ENCODE data around the gene ADGRG3. TPM values are rescaled to one million over a fixed set of nuclear protein-coding genes. Genes with fewer than 3 reads are reported as not detected.

Gene ADGRG3
- total RNA-seq, 1 donor from 2014 or later, result not detected

DNA sequence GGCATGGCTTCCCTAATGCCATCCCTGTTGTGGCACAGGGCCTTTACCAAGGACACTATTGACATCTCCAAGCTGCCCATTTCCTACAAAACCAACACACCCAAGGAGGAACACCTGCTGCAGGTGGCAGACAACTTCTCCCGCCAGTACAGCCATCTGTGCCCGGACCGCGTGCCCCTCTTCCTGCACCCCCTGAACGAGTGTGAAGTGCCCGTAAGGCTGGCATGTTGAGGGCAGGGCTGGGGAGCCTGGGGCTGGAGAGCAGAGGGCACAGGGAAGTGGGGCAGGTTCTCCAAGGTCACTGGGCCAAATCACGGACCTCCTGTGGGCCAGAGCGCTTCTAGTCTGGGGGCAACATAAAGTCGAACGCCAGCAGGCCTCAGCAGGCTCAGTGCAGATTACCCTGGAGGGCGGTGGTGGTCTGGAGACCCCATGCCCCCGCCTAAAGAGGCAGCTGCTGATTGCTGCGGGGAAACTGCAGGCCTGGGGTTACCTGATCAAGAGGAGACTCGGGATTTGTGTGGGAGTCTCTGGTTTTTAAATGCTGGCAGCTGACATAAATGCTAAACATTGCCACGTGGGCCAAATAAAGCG lies 30.8 kb downstream of the ADGRG3 start:
- DNase-seq (ENCODE audit: low read depth, low spot score), result no peak
- Mint-ChIP-seq H3K27ac (ENCODE audit: unreplicated experiment) (no peak overlapping the region), H3K9me3 (no peaks in the 10 kb centered on the region), H3K4me3 (no peak overlapping the region), H3K4me1 (peaks cover 31% of the 10 kb centered on the region), H3K36me3 (ENCODE audit: low read depth) (no peaks in the 10 kb centered on the region), H3K27me3 (ENCODE audit: low read depth) (no peaks in the 10 kb centered on the region)
- TF ChIP-seq CTCF (conservative IDR thresholded peaks at IDR 0.05), result no peak

DNA sequence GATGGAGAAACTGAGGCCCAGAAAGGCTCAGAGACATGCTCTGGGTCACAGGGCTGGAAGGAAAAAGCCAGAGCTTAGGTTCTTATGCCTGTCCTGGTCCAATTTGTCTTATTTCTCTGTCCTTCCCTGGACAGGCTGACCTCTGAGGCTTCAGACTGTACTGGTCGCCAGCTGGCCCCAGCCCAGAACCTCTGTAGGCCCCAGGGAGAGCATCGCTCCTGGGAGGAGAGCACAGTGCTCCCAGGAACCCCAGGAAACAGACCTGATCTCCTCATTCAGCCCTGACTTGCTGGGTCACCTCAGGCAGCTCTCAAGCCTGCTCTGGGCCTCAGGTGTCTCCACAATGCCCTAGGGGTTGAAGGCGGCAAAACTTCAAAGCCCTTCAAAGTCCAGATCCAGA lies 31.4 kb downstream of the ADGRG3 start:
- peaks cover 30% of the 10 kb centered on the region for H3K4me1 Mint-ChIP-seq
- no peaks in the 10 kb centered on the region for H3K9me3 Mint-ChIP-seq
- no peaks in the 10 kb centered on the region for H3K27me3 Mint-ChIP-seq (ENCODE audit: low read depth)
- no peak for DNase-seq (ENCODE audit: low read depth, low spot score)
- no peak overlapping the region for H3K27ac Mint-ChIP-seq (ENCODE audit: unreplicated experiment)
- no peaks in the 10 kb centered on the region for H3K36me3 Mint-ChIP-seq (ENCODE audit: low read depth)
- no peak for TF ChIP-seq CTCF (conservative IDR thresholded peaks at IDR 0.05)
- H3K4me3 Mint-ChIP-seq, result no peak overlapping the region

- Mint-ChIP-seq H3K36me3 (ENCODE audit: low read depth) (no peaks in the 10 kb centered on the region), H3K4me1 (peaks cover 25% of the 10 kb centered on the region), H3K9me3 (no peaks in the 10 kb centered on the region), H3K27me3 (ENCODE audit: low read depth) (no peaks in the 10 kb centered on the region), H3K27ac (ENCODE audit: unreplicated experiment) (no peak overlapping the region), H3K4me3 (no peak overlapping the region)
- TF ChIP-seq CTCF (conservative IDR thresholded peaks at IDR 0.05), result no peak
- no peak for DNase-seq (ENCODE audit: low read depth, low spot score)
These were observed 31.8 kb downstream of the ADGRG3 start for GRCh38 chr16:57699899-57700298.

- no peaks in the 10 kb centered on the region for H3K36me3 Mint-ChIP-seq (ENCODE audit: low read depth)
- H3K27ac Mint-ChIP-seq (ENCODE audit: unreplicated experiment), result peak overlapping the region; percentile 63
- peaks cover 21% of the 10 kb centered on the region for H3K4me1 Mint-ChIP-seq
- no peaks in the 10 kb centered on the region for H3K27me3 Mint-ChIP-seq (ENCODE audit: low read depth)
- peak overlapping the region; percentile 8 for H3K4me3 Mint-ChIP-seq
- DNase-seq (ENCODE audit: low read depth, low spot score), result peak; percentile 18
- no peak for TF ChIP-seq CTCF (conservative IDR thresholded peaks at IDR 0.05)
- no peaks in the 10 kb centered on the region for H3K9me3 Mint-ChIP-seq
These were observed 32.9 kb downstream of the ADGRG3 start for GRCh38 chr16:57700781-57701551.

- H3K36me3 Mint-ChIP-seq (ENCODE audit: low read depth), result no peaks in the 10 kb centered on the region
- no peaks in the 10 kb centered on the region for H3K9me3 Mint-ChIP-seq
- no peak overlapping the region for H3K4me3 Mint-ChIP-seq
- H3K4me1 Mint-ChIP-seq, result peaks cover 21% of the 10 kb centered on the region
- H3K27me3 Mint-ChIP-seq (ENCODE audit: low read depth), result no peaks in the 10 kb centered on the region
- DNase-seq (ENCODE audit: low read depth, low spot score), result no peak
- no peak overlapping the region for H3K27ac Mint-ChIP-seq (ENCODE audit: unreplicated experiment)
- no peak for TF ChIP-seq CTCF (conservative IDR thresholded peaks at IDR 0.05)
These were observed 33.8 kb downstream of the ADGRG3 start for GRCh38 chr16:57701759-57702371.
